Panc1 (cell line): ENCODE data around the gene GLB1L2. TPM values are rescaled to one million over a fixed set of nuclear protein-coding genes. Genes with fewer than 3 reads are reported as not detected.

ENCODE experiments used
- ATAC-seq: fragments of 200-7000 bp; cut with Tn5 transposase; 2 replicates; pipeline ENCODE4 v1.9.1; 2020; ENCODE audit warnings: mild to moderate bottlenecking, moderate library complexity
- BruUV-seq: library from RNA; stranded (reverse); fragments of 400-500 nt; replicated peaks from 2 replicates; lab custom pipeline; 2021; lab: Mats Ljungman, UMichigan
- CTCF ChIA-PET: fragments of 300-600 bp; sonication (Branson Sonifier 250); formaldehyde crosslinking; loops from one replicate; lab custom pipeline; 2022; ENCODE audit warnings: antibody characterized with exemption; lab: Charles Lee
- POLR2A ChIA-PET: fragments of 300-600 bp; sonication (Branson Sonifier 250); formaldehyde crosslinking; loops from one replicate; lab custom pipeline; 2022; ENCODE audit warnings: antibody characterized with exemption; lab: Charles Lee
- DNase-seq: peaks from one replicate; pipeline ENCODE4 v3.0.0-alpha.2; 2010; ENCODE audit warnings: low read depth, low spot score
- H3K27ac ChIP-seq: 2 replicates; pipeline ENCODE4 v1.5.1; 2011; ENCODE audit warnings: mild to moderate bottlenecking, low read length, inconsistent platforms
- H3K27me3 ChIP-seq: fragments of 200-500 bp; sonication (Bioruptor generic); 2 replicates; pipeline ENCODE4 v1.6.0; 2014; ENCODE audit warnings: low read length, inconsistent platforms; ENCODE audit not compliant: control insufficient read depth, insufficient read depth
- H3K36me3 ChIP-seq: fragments of 200-500 bp; sonication (Bioruptor generic); 2 replicates; pipeline ENCODE4 v1.5.1; 2014; ENCODE audit warnings: inconsistent platforms, mild to moderate bottlenecking, low read length, moderate library complexity; ENCODE audit not compliant: control insufficient read depth, insufficient read depth
- H3K4me1 ChIP-seq: 2 replicates; pipeline ENCODE4 v1.5.1; 2011; ENCODE audit warnings: inconsistent platforms, mild to moderate bottlenecking, low read length, moderate library complexity; ENCODE audit not compliant: control insufficient read depth, insufficient read depth
- H3K4me3 ChIP-seq, 2 experiments: 2 replicates each; pipeline ENCODE4 v1.5.1; 2011 to 2012; ENCODE audit warnings: low read depth in 2 of 2, low read length in 2 of 2, mild to moderate bottlenecking in 2 of 2, inconsistent platforms in 1 of 2, moderate library complexity in 1 of 2
- H3K9me3 ChIP-seq: fragments of 200-500 bp; sonication (Bioruptor generic); 2 replicates; pipeline ENCODE4 v1.5.1; 2014; ENCODE audit warnings: low read depth, mild to moderate bottlenecking, inconsistent platforms, low read length, moderate library complexity; ENCODE audit not compliant: control insufficient read depth, insufficient read depth
- CTCF ChIP-seq: fragments of 450-650 bp; IDR thresholded peaks from 2 replicates; pipeline ENCODE4 v1.5.1; 2017; ENCODE audit warnings: mild to moderate bottlenecking
- POLR2AphosphoS5 ChIP-seq: IDR thresholded peaks from 2 replicates; pipeline ENCODE4 v1.6.1; 2012; ENCODE audit warnings: mild to moderate bottlenecking, low read depth, low read length, moderate library complexity
- REST ChIP-seq, 2 experiments: IDR thresholded peaks; 2 replicates each; pipeline ENCODE4 v1.6.1; 2011 to 2012; ENCODE audit warnings: low read depth in 2 of 2, control low read depth in 1 of 2, low read length in 1 of 2, mild to moderate bottlenecking in 1 of 2, moderate library complexity in 1 of 2; ENCODE audit not compliant: insufficient read depth in 1 of 2
- SIN3A ChIP-seq: IDR thresholded peaks from 2 replicates; pipeline ENCODE4 v1.6.1; 2012; ENCODE audit warnings: low read depth, mild to moderate bottlenecking, low read length, moderate library complexity, borderline replicate concordance; ENCODE audit not compliant: insufficient read depth
- TCF7L2 ChIP-seq: IDR thresholded peaks from 2 replicates; pipeline ENCODE4 v1.6.1; 2011; ENCODE audit warnings: mild to moderate bottlenecking, low read depth, low read length, inconsistent platforms
- in situ Hi-C: cut with HindIII; loops from 2 replicates; pipeline ENCODE4 v1.10.0; 2016; ENCODE audit warnings: low sequenced_read_pairs, low pct_unique_long_range_greater_than_20kb
- intact Hi-C: fragments of 100-400 bp; cut with micrococcal nuclease; formaldehyde crosslinking; loops from one replicate; pipeline ENCODE4 v1.10.0; 2022; ENCODE audit not compliant: unreplicated experiment
- total RNA-seq: library from RNA; stranded (reverse); gene quantifications from one replicate; pipeline ENCODE4 v1.2.1, GENCODE V29; 2021; ENCODE audit not compliant: unreplicated experiment

Gene GLB1L2
- total RNA-seq, 1 experiment from 2014 or later = 10.4 TPM

- intact Hi-C loops = no loop called here
- Histone ChIP-seq H3K27ac (no peak overlapping the region), H3K36me3 (no peaks in the 10 kb centered on the region), H3K9me3 (no peaks in the 10 kb centered on the region), H3K4me1 (0 out of 2 replicates have a peak, but pooled peaks cover 4% of the 10 kb centered on the region), H3K4me3 (no peak overlapping the region), H3K27me3 (no peaks in the 10 kb centered on the region)
- CTCF ChIA-PET = interaction anchor here (0.6 kb wide), 1 partner anchor 588 kb away, joined by 3 read pairs; no protein-coding TSS in a partner anchor
- no peak for ATAC-seq
- in situ Hi-C loops = no loop called here
- DNase-seq = no peak
- POLR2A ChIA-PET = no interaction called here
- no peak for TF ChIP-seq CTCF
- TF ChIP-seq SIN3A = no peak
- no peak for TF ChIP-seq POLR2AphosphoS5
- no peak for TF ChIP-seq REST (IDR thresholded peaks at IDR 0.05; ENCODE audit: insufficient read depth in 1 of 2, low read depth in 2 of 2, low read length in 1 of 2)
- no peak for TF ChIP-seq TCF7L2
- no TSS peak for BruUV-seq
These were observed 27.2 kb downstream of the GLB1L2 start for GRCh38 chr11:134358856-134359490.

GRCh38 chr11:134359646-134360045 is 27.9 kb downstream of the GLB1L2 start:
- CTCF ChIA-PET = interaction anchor here (0.6 kb wide), 1 partner anchor 587 kb away, joined by 3 read pairs; no protein-coding TSS in a partner anchor
- Histone ChIP-seq H3K36me3 (no peaks in the 10 kb centered on the region), H3K27me3 (no peaks in the 10 kb centered on the region), H3K9me3 (no peaks in the 10 kb centered on the region), H3K27ac (no peak overlapping the region), H3K4me1 (0 out of 2 replicates have a peak, but pooled peaks cover 4% of the 10 kb centered on the region), H3K4me3 (no peak overlapping the region)
- in situ Hi-C loops (no loop called here), intact Hi-C loops (loop anchor here (5.0 kb wide), 2 partner anchors 218 to 508 kb away; no protein-coding TSS in a partner anchor)
- TF ChIP-seq REST (IDR thresholded peaks at IDR 0.05; ENCODE audit: insufficient read depth in 1 of 2, low read depth in 2 of 2, low read length in 1 of 2) (no peak), SIN3A (no peak), POLR2AphosphoS5 (no peak), TCF7L2 (no peak)
- DNase-seq (no peak), ATAC-seq (no peak)
- POLR2A ChIA-PET = no interaction called here
- no TSS peak for BruUV-seq
